ENCODE results near the gene GUCY2D.
"Not testable (repeated sequence)": the region's sequence is repeated elsewhere in the genome, so short reads cannot be mapped to it uniquely, and the experiment has no call there.

GUCY2D gene

GRCh38 chr17:8046929-8047768 lies 44.7 kb downstream of the GUCY2D start:
- DNase-seq: no peak

DNA sequence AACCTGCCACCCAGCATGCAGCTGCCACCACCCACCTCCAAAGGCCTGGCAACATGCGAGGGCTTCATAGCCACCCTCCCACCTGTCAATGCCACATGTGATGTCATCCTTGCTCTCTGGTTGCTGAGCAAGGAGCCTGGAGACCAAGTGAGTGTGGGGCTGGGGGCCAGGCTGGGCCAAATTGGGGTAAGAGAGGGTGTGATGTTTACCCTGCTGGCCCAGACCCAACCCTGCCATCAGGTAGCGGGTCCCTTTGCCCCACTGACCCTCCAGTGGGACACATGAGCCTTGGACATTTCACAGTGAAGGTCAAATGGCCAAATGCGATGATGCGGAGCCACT lies 45.3 kb downstream of the GUCY2D start:
- no peak for DNase-seq

DNA sequence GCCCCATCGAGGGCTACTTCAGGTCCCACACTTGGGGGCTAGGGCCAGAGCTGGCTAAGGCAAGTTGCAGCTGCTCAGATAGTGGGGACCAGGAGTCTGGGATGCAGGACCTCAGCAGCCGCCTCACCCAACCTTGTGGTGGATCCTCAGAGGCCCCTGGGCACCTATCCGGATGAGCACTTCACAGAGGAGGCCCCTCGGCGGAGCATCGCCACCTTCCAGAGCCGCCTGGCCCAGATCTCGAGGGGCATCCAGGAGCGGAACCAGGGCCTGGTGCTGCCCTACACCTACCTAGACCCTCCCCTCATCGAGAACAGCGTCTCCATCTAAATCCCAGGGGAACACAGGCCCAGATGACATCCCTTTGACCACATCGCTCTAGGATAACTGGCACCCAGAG lies 45.8 kb downstream of the GUCY2D start:
- DNase-seq: no peak

GRCh38 chr17:8048736-8049135 lies 46.3 kb downstream of the GUCY2D start:
- no peak for DNase-seq

DNA sequence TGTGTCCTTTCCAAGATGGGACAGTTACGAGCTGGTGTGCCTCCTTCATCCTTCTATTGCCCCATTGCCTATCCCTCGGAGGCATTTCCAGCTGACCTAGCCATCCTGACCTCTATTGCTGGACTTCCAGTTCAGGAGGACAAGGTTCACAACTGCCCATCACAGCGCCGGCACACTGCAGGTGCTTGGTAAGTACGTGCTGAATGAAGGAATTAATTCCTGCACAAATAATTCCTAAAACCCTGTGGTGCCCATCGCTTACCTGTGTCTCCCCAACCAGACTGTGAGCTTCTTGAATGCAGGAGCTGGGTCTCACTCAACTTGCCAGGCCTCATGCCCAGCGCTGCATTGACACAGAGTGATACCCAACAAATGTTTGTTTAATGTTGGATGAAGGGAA lies 49.4 kb downstream of the GUCY2D start:
- DNase-seq: no peak

GRCh38 chr17:8052256-8053252 lies 50.1 kb downstream of the GUCY2D start:
- no peak for DNase-seq

GRCh38 chr17:8053600-8053999 lies 51.2 kb downstream of the GUCY2D start:
- DNase-seq: no peak

DNA sequence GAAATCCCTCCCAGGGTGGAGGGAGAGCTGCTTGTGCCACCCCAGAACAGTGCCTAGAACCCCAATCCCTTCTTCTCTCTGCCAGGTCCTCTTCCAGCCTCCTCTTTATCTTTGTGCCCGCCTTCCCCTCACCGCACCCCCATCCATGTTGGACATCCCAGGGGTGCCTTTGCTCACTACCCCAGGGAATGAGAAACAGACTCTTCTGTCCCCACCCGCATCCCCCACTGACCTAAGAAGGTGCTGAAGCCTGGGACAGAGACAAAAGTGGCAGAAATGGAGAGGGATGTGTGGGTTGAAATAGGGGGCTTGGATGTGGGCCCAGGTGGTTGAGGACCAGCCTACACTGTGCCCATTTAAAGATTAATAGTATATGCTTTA lies 53.4 kb downstream of the GUCY2D start:
- no peak for DNase-seq

GRCh38 chr17:8056232-8056975 lies 54.0 kb downstream of the GUCY2D start:
- DNase-seq: no peak

GRCh38 chr17:8056976-8057625 lies 54.7 kb downstream of the GUCY2D start:
- DNase-seq: no peak

GRCh38 chr17:8057691-8058114 lies 55.3 kb downstream of the GUCY2D start:
- DNase-seq: peak; percentile 21

GRCh38 chr17:8059131-8059530 lies 56.7 kb downstream of the GUCY2D start:
- no peak for DNase-seq

GRCh38 chr17:8060274-8060673 lies 57.9 kb downstream of the GUCY2D start:
- peak; percentile 33 for DNase-seq

DNA sequence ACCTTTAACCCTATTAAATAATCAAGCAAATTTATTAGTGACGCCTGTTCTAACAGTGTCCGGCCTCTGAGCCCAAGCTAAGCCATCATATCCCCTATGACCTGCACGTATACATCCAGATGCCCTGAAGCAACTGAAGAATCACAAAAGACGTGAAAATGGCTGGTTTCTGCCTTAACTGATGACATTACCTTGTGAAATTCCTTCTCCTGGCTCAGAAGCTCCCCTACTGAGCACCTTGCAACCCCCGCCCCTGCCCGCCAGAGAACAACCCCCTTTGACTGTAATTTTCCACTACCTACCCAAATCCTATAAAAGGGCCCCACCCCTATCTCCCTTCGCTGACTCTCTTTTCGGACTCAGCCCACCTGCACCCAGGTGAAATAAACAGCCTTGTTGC lies 59.4 kb downstream of the GUCY2D start:
- DNase-seq: not testable (repeated sequence)

DNA sequence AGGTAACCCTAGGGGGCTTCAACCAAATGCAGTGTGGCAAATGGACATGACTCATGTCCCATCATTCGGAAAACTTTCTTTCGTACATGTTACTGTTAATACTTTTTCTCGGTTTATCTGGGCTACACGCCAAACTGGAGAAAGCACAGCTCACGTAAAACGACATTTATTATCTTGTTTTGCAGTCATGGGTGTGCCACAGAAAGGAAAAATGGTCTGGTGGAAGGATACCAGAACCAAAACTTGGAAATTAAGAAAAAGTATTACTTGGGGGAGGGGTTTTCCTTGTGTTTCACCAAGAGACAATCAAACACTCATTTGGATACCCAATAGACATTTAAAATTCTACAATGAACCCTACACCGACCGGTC lies 60.0 kb downstream of the GUCY2D start:
- no peak for DNase-seq

DNA sequence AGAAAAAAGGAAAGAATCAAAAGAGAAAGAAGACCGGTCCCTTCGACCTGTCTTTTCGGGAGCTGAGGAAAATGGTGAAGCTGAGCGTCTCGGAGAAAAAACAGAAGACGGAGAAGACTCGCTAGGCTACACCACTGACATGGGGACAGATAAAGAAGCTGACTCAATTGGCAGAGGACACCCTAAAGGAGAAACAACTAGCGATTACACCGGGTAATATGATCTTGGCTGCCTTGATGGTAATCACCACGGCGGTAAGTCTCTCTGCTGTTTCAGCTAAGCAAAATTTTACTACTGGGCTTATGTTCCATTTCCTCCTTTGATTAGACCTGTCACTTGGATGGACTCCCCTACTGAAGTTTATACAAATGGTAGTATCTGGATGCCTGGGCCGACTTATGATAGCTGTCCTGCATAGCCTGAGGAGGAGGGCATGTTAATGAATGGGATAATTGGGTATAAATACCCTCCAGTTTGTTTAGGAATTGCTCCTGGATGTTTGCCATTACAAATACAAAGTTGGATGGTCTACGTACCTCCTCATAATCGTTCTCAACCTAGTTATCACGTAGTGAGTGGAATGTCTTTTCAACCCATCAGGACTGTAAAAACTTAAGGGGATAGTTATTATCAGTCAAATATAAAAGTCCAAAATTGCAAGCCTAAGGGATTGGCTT lies 60.5 kb downstream of the GUCY2D start:
- DNase-seq: no peak

- DNase-seq: no peak
Measured at GRCh38 chr17:8063761-8064534, 61.5 kb downstream of the GUCY2D start.

DNA sequence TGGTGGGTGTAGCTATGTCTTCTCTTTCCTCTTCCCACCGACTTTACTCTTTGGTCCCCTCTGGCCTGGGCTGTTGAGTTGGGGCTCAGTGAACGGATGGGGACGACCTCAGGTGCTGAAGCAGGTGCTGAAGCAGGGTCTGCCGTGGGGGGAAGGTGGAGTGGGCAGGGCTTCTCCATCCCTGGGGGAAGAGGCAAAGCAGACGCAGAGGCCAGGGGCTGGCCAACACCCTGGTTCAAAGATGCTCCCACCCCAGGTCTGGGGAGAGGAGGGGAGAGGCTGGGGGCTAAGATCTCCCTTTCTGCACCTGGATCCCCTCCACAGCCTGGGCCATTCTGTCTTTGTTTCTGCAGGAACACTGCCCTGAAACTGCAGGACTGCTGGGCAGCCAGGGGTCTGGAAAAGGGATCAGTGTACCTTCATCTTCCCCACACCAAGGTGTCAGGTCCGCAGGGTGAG lies 62.2 kb downstream of the GUCY2D start:
- DNase-seq: no peak

- no peak for DNase-seq
Measured at GRCh38 chr17:8066841-8067775, 64.7 kb downstream of the GUCY2D start.

GRCh38 chr17:8067806-8068205 lies 65.4 kb downstream of the GUCY2D start:
- DNase-seq: no peak
